Epidermal melanocyte (primary cell): ENCODE measurements around the gene TWF2.

Source experiments
- DNase-seq: peaks from one replicate; pipeline ENCODE4 v3.0.0; 2011; ENCODE audit warnings: low spot score; ENCODE audit not compliant: insufficient read length

TWF2 gene

GRCh38 chr3:52204337-52205073 lies 34.5 kb downstream of the TWF2 start:
- DNase-seq, result no peak

- no peak for DNase-seq
These were observed 35.3 kb downstream of the TWF2 start for GRCh38 chr3:52203701-52204100.

- no peak for DNase-seq
These were observed 36.4 kb downstream of the TWF2 start for GRCh38 chr3:52202384-52203077.

GRCh38 chr3:52200981-52201679 lies 37.8 kb downstream of the TWF2 start:
- no peak for DNase-seq

- no peak for DNase-seq
These were observed 40.0 kb downstream of the TWF2 start for GRCh38 chr3:52198643-52199608.

- peak; percentile 95 for DNase-seq
These were observed 40.9 kb downstream of the TWF2 start, which contains the start of gene ALAS1 for GRCh38 chr3:52197842-52198625. ALAS1 (plus strand) TSS chr3:52198160; CDS start chr3:52199242, 1,082 bp downstream.

GRCh38 chr3:52197499-52197841 lies 41.5 kb downstream of the TWF2 start:
- DNase-seq, result no peak

GRCh38 chr3:52196977-52197376 lies 42.0 kb downstream of the TWF2 start:
- no peak for DNase-seq

- DNase-seq, result no peak
These were observed 43.1 kb downstream of the TWF2 start for GRCh38 chr3:52195823-52196331.

- no peak for DNase-seq
These were observed 43.7 kb downstream of the TWF2 start for GRCh38 chr3:52195291-52195597.

- no peak for DNase-seq
These were observed 44.3 kb downstream of the TWF2 start for GRCh38 chr3:52194485-52195290.

GRCh38 chr3:52193065-52193464 lies 45.9 kb downstream of the TWF2 start:
- no peak for DNase-seq

GRCh38 chr3:52191663-52192062 lies 47.3 kb downstream of the TWF2 start:
- DNase-seq, result no peak

GRCh38 chr3:52190294-52191074 lies 48.5 kb downstream of the TWF2 start:
- no peak for DNase-seq

- no peak for DNase-seq
These were observed 50.4 kb downstream of the TWF2 start for GRCh38 chr3:52188556-52188955.

- no peak for DNase-seq
These were observed 52.2 kb downstream of the TWF2 start for GRCh38 chr3:52186729-52187128.

- DNase-seq, result no peak
These were observed 53.1 kb downstream of the TWF2 start for GRCh38 chr3:52185837-52186236.

GRCh38 chr3:52185311-52185710 lies 53.6 kb downstream of the TWF2 start:
- DNase-seq, result no peak

- no peak for DNase-seq
These were observed 54.3 kb downstream of the TWF2 start for GRCh38 chr3:52184690-52185089.
